22Rv1 (cell line): ENCODE data around the gene TECPR2.

Experiments
- H3K27ac ChIP-seq: fragments of 450-650 bp; 2 replicates; pipeline ENCODE4 v1.5.1; 2017
- CTCF ChIP-seq: fragments of 450-650 bp; IDR thresholded peaks from 2 replicates; pipeline ENCODE4 v1.5.1; 2017; ENCODE audit warnings: mild to moderate bottlenecking
- ZFX ChIP-seq: fragments of 450-650 bp; IDR thresholded peaks from 2 replicates; pipeline ENCODE4 v1.6.1; 2017; ENCODE audit warnings: antibody characterized with exemption, borderline replicate concordance

The TECPR2 gene

DNA sequence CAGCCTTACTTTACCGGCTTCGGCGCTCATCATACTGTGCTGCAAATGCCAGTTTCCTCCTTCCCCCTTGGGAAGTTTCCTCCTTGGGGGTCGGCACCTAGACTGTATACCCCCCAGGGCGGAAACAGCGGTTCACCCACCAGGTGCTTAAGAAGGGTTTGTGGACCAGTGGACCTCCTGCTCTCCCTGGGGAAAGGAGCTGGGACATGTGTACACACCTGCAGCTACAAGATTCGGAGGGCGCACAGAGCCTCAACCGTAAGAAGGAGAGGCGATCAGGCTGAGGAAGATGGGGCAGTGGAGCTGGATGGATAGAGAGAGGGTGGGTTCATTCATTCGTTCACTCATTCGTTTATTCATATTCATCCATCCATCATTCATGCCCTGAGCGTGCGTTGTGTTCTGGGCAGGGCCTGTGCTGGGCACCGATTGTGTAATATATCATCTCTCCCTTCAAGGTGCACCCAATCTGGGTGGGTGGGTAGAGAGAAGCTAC is 43.9 kb upstream of the TECPR2 start:
- TF ChIP-seq CTCF (no peak), ZFX (no peak)
- peak overlapping the region; percentile 96 for H3K27ac ChIP-seq

GRCh38 chr14:102319351-102320032 is 43.2 kb upstream of the TECPR2 start, which contains the start of gene ZNF839:
TSS of gene ZNF839 (plus strand) at chr14:102319746. CDS start at chr14:102319766, 20 bp downstream.
- peak within 1 kb of the TSS; percentile 96 for H3K27ac ChIP-seq

DNA sequence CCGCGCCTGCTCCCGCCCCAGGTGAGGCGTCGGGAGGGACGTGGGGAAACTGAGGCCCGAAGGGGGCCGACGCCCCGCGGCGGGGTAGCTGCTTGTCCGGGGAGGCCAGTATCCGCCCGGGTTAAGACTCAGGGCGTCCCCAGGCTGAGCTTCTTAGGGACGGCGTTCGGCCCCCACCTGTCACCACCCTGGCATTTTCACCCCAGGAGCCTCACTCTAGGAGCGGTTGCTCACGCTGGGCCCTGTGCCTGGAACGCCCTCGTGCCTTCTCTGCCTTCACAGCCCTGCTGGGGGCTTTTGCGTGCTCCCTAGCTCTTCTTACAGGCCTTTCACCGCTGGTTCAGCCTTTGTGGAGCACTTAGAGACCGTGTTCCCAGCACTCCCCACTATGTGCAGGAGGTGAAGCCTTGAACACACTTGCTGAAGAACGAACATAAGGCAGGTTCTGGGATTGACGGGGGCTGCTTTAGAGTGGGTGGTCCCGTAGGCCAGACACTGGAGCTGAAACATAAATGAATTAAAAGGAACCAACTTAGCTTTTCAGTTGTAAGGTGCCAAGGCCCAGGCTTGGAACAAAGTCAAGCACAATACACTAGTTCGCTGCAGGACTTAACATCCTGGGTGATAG is 42.6 kb upstream of the TECPR2 start:
- peak overlapping the region; percentile 96 for H3K27ac ChIP-seq
- TF ChIP-seq CTCF (no peak), ZFX (no peak)

More at GRCh38 chr14:102319351-102320032, 43.2 kb upstream of the TECPR2 start, which contains the start of gene ZNF839:
- no peak for TF ChIP-seq ZFX
- no peak for TF ChIP-seq CTCF

- peak overlapping the region; percentile 96 for H3K27ac ChIP-seq
- TF ChIP-seq CTCF (no peak), ZFX (no peak)
Measured at GRCh38 chr14:102320671-102321455, 41.9 kb upstream of the TECPR2 start.

DNA sequence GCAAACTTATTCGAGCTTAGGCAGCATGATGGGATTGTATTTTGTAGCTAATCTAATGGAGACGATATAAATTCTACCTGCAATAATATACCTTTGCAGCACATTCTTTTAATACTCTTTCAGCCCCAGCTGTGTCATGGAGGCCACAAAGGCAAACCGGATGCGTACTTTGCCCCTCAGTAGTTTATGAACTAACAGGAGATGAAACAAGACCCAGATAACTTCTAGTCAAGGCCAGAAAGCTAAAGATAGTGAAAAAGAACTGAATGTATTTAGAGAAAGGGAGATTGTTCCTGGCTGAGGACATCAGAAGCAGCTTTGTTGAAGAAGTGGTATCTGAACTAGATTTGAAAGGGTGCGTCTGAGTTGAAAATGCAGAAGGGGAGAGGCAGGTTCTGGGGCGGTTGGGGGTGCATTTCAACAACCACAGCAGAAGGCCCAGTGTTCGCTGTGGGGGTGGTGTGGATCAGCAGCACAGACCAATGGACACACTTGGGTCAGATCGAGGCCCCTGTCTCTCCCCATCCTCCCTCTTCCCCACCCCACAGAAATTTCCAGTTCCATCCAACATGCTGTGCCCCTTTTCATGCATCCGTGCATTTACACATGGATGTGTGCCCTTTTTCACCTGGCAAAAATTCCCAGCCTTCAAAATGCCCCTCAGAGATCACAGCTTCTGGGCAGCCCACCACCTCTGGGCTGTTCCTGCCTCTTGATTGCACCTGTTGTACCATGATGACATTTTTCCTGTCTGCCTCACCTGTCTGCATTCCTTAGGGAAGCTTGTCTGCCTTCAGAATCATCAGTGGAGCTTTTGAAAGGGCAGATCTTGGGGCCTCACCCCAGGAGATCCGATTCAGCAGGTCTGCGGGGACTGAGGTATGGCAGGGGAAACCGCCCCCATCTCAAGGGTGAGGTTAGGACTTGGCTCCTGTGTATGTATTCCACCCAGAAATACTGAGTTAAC is 41.0 kb upstream of the TECPR2 start:
- TF ChIP-seq CTCF (no peak), ZFX (no peak)
- H3K27ac ChIP-seq = no peak overlapping the region; the same call in 1 of the 2 replicates

DNA sequence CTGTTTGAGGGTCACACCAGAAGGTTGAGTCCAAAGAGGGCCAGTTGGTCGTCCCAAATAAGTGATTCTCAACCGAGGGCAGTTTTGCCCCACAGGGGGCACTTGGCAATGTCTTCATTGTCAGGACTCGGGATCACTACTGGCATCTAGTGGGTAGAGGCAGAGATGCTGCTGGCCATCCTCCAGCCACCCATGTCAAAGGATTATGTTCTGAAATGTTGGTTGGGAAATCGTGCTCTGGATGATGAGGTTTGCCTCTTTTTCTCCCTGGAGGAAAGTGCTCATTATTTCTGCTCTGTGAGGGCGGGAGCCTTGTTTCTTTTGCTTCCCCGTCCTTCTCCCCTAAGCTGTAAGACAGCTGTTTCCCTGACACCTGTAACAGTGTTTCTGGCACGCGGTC is 39.6 kb upstream of the TECPR2 start:
- H3K27ac ChIP-seq = no peak overlapping the region
- TF ChIP-seq CTCF (peak; percentile 83), ZFX (no peak)
